ENCODE data around the gene LZTS2. TPM values are rescaled to one million over a fixed set of nuclear protein-coding genes. Genes with fewer than 3 reads are reported as not detected.

Gene LZTS2
- total RNA-seq, 1 experiment from 2014 or later = 93.0 TPM

GRCh38 chr10:100978121-100978900 lies 21.3 kb upstream of the LZTS2 start:
- Histone ChIP-seq H3K9me2 (ENCODE audit: insufficient read depth) (no peaks in the 10 kb centered on the region), H3K4me2 (ENCODE audit: low read length) (no peak overlapping the region), H4K20me1 (ENCODE audit: insufficient read depth) (no peaks in the 10 kb centered on the region), H2AFZ (ENCODE audit: low read depth, low read length, poor library complexity, severe bottlenecking) (no peak overlapping the region), H3K27me3 (ENCODE audit: insufficient read depth, low read length) (no peaks in the 10 kb centered on the region), H3K79me2 (ENCODE audit: insufficient read depth, low read length) (no peaks in the 10 kb centered on the region), H3K4me1 (ENCODE audit: control insufficient read depth in 1 of 2, insufficient read depth in 2 of 2, low read length in 2 of 2) (peaks cover 3 to 8% of the 10 kb centered on the region in 2 experiments; a peak in 3 of 4 replicates), H3K9me3 (ENCODE audit: control insufficient read depth in 1 of 2, insufficient read depth in 1 of 2, low read depth in 1 of 2, low read length in 2 of 2) (no peaks in the 10 kb centered on the region), H3K27ac (ENCODE audit: low read depth, low read length) (no peak overlapping the region), H3K9ac (ENCODE audit: low read length) (no peak overlapping the region), H3K4me3 (replicated peaks in 1 of 2; ENCODE audit: low read depth in 1 of 2, low read length in 2 of 2) (no peak overlapping the region), H3K36me3 (ENCODE audit: control insufficient read depth in 1 of 2, insufficient read depth in 2 of 2, low read length in 2 of 2) (peaks cover 4 to 14% of the 10 kb centered on the region in 2 experiments; a peak in 3 of 4 replicates)
- POLR2A ChIA-PET = no interaction called here
- RAD21 ChIA-PET (ENCODE audit: low non-redundant PET in 1 of 2, low total read pairs in 2 of 2, uncharacterized antibody in 2 of 2, unreplicated experiment in 2 of 2) = no interaction called here
- no peak for ATAC-seq
- no TSS peak for BruUV-seq (replicated peaks)
- no peak for DNase-seq (ENCODE audit: low read depth, low spot score)
- CTCF ChIA-PET = no interaction called here
- TF ChIP-seq EZH2 (IDR thresholded peaks at IDR 0.05) = no peak
- TF ChIP-seq ZBTB33 (IDR thresholded peaks at IDR 0.05; ENCODE audit: extremely low read depth, insufficient replicate concordance, low read length) = no peak
- TF ChIP-seq CBX3 (IDR thresholded peaks at IDR 0.05; ENCODE audit: low read depth) = no peak
- no peak for TF ChIP-seq TCF7L2 (IDR thresholded peaks at IDR 0.05; ENCODE audit: borderline replicate concordance, extremely low read depth, insufficient read depth, insufficient read length)
- no peak for TF ChIP-seq CEBPB (IDR thresholded peaks at IDR 0.05; ENCODE audit: low read depth)
- no peak for TF ChIP-seq FOSL1 (IDR thresholded peaks at IDR 0.05; ENCODE audit: low read depth)
- TF ChIP-seq POLR2AphosphoS5 (IDR thresholded peaks at IDR 0.05; ENCODE audit: low read depth, low read length) = no peak
- TF ChIP-seq ZNF274 (IDR thresholded peaks at IDR 0.05; ENCODE audit: low read depth, low read length) = no peak
- TF ChIP-seq SRF (IDR thresholded peaks at IDR 0.05; ENCODE audit: low read depth) = no peak
- no peak for TF ChIP-seq ELF1 (IDR thresholded peaks at IDR 0.05; ENCODE audit: borderline replicate concordance, low read depth)
- no peak for TF ChIP-seq SP1 (IDR thresholded peaks at IDR 0.05; ENCODE audit: low read depth)
- TF ChIP-seq SIN3A (IDR thresholded peaks at IDR 0.05; ENCODE audit: low read depth) = no peak
- TF ChIP-seq EGR1 (IDR thresholded peaks at IDR 0.05; ENCODE audit: low read depth) = no peak
- no peak for TF ChIP-seq ATF3 (IDR thresholded peaks at IDR 0.05)
- intact Hi-C loops (cut with micrococcal nuclease) = no loop called here
